ENCODE data around the gene FSTL4. TPM values are rescaled to one million over a fixed set of nuclear protein-coding genes. Genes with fewer than 3 reads are reported as not detected.

Gene FSTL4
- polyA plus RNA-seq, 1 donor (not counting 4 experiments of a cell fraction or from before 2014, with no cell fraction given), result 1.7 TPM

- no peaks in the 10 kb centered on the region for H3K4me1 ChIP-seq (ENCODE audit: control insufficient read depth, extremely low read depth, insufficient read depth, low read length)
- no peaks in the 10 kb centered on the region for H3K27me3 ChIP-seq (ENCODE audit: control insufficient read depth, extremely low read depth, insufficient read depth, low read length)
- H2AFZ ChIP-seq (ENCODE audit: control insufficient read depth, low read length), result no peak overlapping the region
- no peaks in the 10 kb centered on the region for H3K9me3 ChIP-seq (ENCODE audit: control insufficient read depth, low read depth, low read length)
- no peaks in the 10 kb centered on the region for H3K79me2 ChIP-seq (ENCODE audit: control insufficient read depth, insufficient read depth, low read length)
- H3K36me3 ChIP-seq (ENCODE audit: control insufficient read depth in 2 of 2, extremely low read depth in 1 of 2, insufficient read depth in 2 of 2, low read length in 2 of 2), result no peaks in the 10 kb centered on the region
- dilution Hi-C loops (cut with MboI; ENCODE audit: extremely low pct_ligation_motif_present, low sequenced_read_pairs), result no loop called here
- no peak overlapping the region for H3K4me3 ChIP-seq (ENCODE audit: control insufficient read depth in 2 of 3, extremely low read depth in 1 of 3, insufficient read depth in 2 of 3, low read depth in 1 of 3, low read length in 3 of 3)
- no peak overlapping the region for H3K9ac ChIP-seq (ENCODE audit: control insufficient read depth, extremely low read depth, insufficient read depth, low read length)
- H3K27ac ChIP-seq (ENCODE audit: control insufficient read depth, insufficient read depth, low read length), result no peak overlapping the region
- DNase-seq (ENCODE audit: low read depth, low spot score) (no peak), FAIRE-seq (no peak)
- no peaks in the 10 kb centered on the region for H3K9me1 ChIP-seq (ENCODE audit: control insufficient read depth, extremely low read depth, insufficient read depth, low read length)
- no peak overlapping the region for H3K4me2 ChIP-seq (ENCODE audit: control insufficient read depth, extremely low read depth, insufficient read depth, low read depth, low read length)
- H4K20me1 ChIP-seq (ENCODE audit: control insufficient read depth, extremely low read depth, insufficient read depth, low read length), result no peaks in the 10 kb centered on the region
- TF ChIP-seq EZH2 (IDR thresholded peaks at IDR 0.05; ENCODE audit: low read length) (no peak), CTCF (optimal IDR thresholded peaks at IDR 0.05 in 1 of 3, IDR thresholded peaks at IDR 0.05 in 1 of 3, conservative IDR thresholded peaks at IDR 0.05 in 1 of 3; ENCODE audit: extremely low read depth in 1 of 3, insufficient read depth in 2 of 3, low read length in 3 of 3) (no peak)
Observed at GRCh38 chr5:133304707-133305216, 307.6 kb downstream of the FSTL4 start.

DNA sequence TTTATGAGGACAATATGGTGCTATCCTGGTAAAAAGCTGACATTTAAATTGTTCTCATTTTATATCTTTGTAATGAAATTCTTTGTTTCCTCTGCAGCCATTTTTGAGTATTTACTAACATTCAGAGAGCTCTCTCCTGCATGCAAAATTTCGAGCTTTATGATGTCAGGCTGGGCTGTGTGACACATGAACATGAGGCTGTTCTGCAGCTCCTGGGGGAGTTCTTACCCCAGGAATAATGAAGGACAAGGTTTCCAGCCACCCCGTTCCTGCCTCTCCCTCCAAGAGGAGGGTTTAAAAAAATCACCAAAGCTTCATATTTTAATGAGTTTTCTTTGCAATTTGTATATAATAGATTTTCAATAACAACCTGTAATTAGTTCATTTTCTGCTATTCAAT lies 308.2 kb downstream of the FSTL4 start:
- H3K36me3 ChIP-seq (ENCODE audit: control insufficient read depth in 2 of 2, extremely low read depth in 1 of 2, insufficient read depth in 2 of 2, low read length in 2 of 2), result no peaks in the 10 kb centered on the region
- H3K9me3 ChIP-seq (ENCODE audit: control insufficient read depth, low read depth, low read length), result no peaks in the 10 kb centered on the region
- H3K27ac ChIP-seq (ENCODE audit: control insufficient read depth, insufficient read depth, low read length), result no peak overlapping the region
- no peak overlapping the region for H3K9ac ChIP-seq (ENCODE audit: control insufficient read depth, extremely low read depth, insufficient read depth, low read length)
- no peaks in the 10 kb centered on the region for H3K9me1 ChIP-seq (ENCODE audit: control insufficient read depth, extremely low read depth, insufficient read depth, low read length)
- no peaks in the 10 kb centered on the region for H3K79me2 ChIP-seq (ENCODE audit: control insufficient read depth, insufficient read depth, low read length)
- no peaks in the 10 kb centered on the region for H3K27me3 ChIP-seq (ENCODE audit: control insufficient read depth, extremely low read depth, insufficient read depth, low read length)
- FAIRE-seq, result no peak
- TF ChIP-seq CTCF (optimal IDR thresholded peaks at IDR 0.05 in 1 of 3, IDR thresholded peaks at IDR 0.05 in 1 of 3, conservative IDR thresholded peaks at IDR 0.05 in 1 of 3; ENCODE audit: extremely low read depth in 1 of 3, insufficient read depth in 2 of 3, low read length in 3 of 3), result no peak
- no peak for TF ChIP-seq EZH2 (IDR thresholded peaks at IDR 0.05; ENCODE audit: low read length)
- H3K4me1 ChIP-seq (ENCODE audit: control insufficient read depth, extremely low read depth, insufficient read depth, low read length), result no peaks in the 10 kb centered on the region
- H4K20me1 ChIP-seq (ENCODE audit: control insufficient read depth, extremely low read depth, insufficient read depth, low read length), result no peaks in the 10 kb centered on the region
- H2AFZ ChIP-seq (ENCODE audit: control insufficient read depth, low read length), result no peak overlapping the region
- H3K4me3 ChIP-seq (ENCODE audit: control insufficient read depth in 2 of 3, extremely low read depth in 1 of 3, insufficient read depth in 2 of 3, low read depth in 1 of 3, low read length in 3 of 3), result no peak overlapping the region
- dilution Hi-C loops (cut with MboI; ENCODE audit: extremely low pct_ligation_motif_present, low sequenced_read_pairs), result no loop called here
- DNase-seq (ENCODE audit: low read depth, low spot score), result no peak
- no peak overlapping the region for H3K4me2 ChIP-seq (ENCODE audit: control insufficient read depth, extremely low read depth, insufficient read depth, low read depth, low read length)

Data from keratinocyte (primary cell).